Uterus (tissue), 4 donors: Measurements from ENCODE around the gene ZFAND3. TPM values are rescaled to one million over a fixed set of nuclear protein-coding genes. Genes with fewer than 3 reads are reported as not detected.

ENCODE experiments used
- DNase-seq, 2 donors: peaks; one replicate each; pipeline ENCODE4 v3.0.0-alpha.2; 2019 to 2020
- H3K27ac ChIP-seq, 2 donors: fragments of 200-600 bp; sonication (generic); 1 replicate in 1 of 2; 2 replicates in 1 of 2; pipeline ENCODE4 v1.5.1; 2016 to 2018
- H3K27me3 ChIP-seq, 2 donors: fragments of 200-600 bp; sonication (generic); one replicate each; pipeline ENCODE4 v1.5.1; 2018 to 2019; ENCODE audit warnings: control low read depth in 1 of 2
- H3K36me3 ChIP-seq, 2 donors: fragments of 200-600 bp; sonication (generic); one replicate each; pipeline ENCODE4 v1.5.1; 2019; ENCODE audit warnings: control low read depth in 1 of 2
- H3K4me1 ChIP-seq, 2 donors: fragments of 200-600 bp; sonication (generic); one replicate each; pipeline ENCODE4 v1.5.1; 2018 to 2019; ENCODE audit warnings: control low read depth in 1 of 2
- H3K4me3 ChIP-seq, 2 donors: fragments of 200-600 bp; sonication (generic); 1 replicate in 1 of 2; 2 replicates in 1 of 2; pipeline ENCODE4 v1.5.1; 2018 to 2019; ENCODE audit warnings: mild to moderate bottlenecking in 1 of 2
- H3K9me3 ChIP-seq, 2 donors: fragments of 200-600 bp; sonication (generic); one replicate each; pipeline ENCODE4 v1.5.1; 2019; ENCODE audit warnings: control low read depth in 1 of 2
- CTCF ChIP-seq, 4 experiments: fragments of 200-600 bp in 2 of 4; fragments of 450-650 bp in 2 of 4; sonication (generic) in 2 of 4; IDR thresholded peaks; one replicate each; pipeline ENCODE4 v1.5.1; 2016 to 2019; ENCODE audit warnings: antibody characterized with exemption in 4 of 4, mild to moderate bottlenecking in 2 of 4, moderate library complexity in 1 of 4
- POLR2A ChIP-seq, 2 donors: fragments of 450-650 bp; IDR thresholded peaks; one replicate each; pipeline ENCODE4 v1.6.1; 2016; ENCODE audit warnings: antibody characterized with exemption in 2 of 2, mild to moderate bottlenecking in 1 of 2, moderate library complexity in 1 of 2
- intact Hi-C: fragments of 100-400 bp; cut with DNase I; formaldehyde crosslinking; loops from one replicate; pipeline ENCODE4 v1.15.1; 2023; ENCODE audit warnings: low total_unique reads
- total RNA-seq, 4 donors: library from RNA; depleted of rRNA in 3 of 4; stranded (reverse); fragments of >200 nt in 3 of 4; gene quantifications; one replicate each; pipeline versions ENCODE4 v1.1.0 to v1.2.4, GENCODE V29; 2014 to 2023
- donor health status: DM: yes; HTN: yes; CAD: no.

ZFAND3 gene
- total RNA-seq, 4 donors from 2014 or later, result 5.0 to 81.9 (median 54.6) TPM

DNA sequence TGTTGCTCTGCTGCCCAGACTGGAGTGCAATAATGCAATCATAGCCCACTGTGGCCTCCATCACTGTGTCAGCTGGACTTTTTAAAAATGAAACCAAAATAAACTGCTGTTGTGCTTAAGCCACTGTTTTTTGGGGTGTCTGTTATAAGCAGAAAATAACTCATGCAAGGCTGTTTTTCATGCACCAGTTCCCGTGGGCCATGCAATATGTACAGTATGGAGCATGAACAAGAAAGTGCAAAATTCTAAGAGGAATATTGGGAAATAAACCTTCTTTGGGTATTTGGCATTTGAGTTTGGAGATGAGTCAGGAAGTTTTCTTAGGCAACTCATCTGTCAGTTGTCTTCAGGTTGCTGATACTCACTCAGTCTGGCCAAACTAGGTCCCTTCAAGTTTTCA, 14.9 kb upstream of the ZFAND3 start:
- TF ChIP-seq CTCF (IDR thresholded peaks at IDR 0.05) (no peak), POLR2A (IDR thresholded peaks at IDR 0.05) (no peak)
- no peak for DNase-seq
- no peaks in the 10 kb centered on the region for H3K27me3 ChIP-seq
- H3K36me3 ChIP-seq, result no peaks in the 10 kb centered on the region
- intact Hi-C loops, result no loop called here
- H3K4me3 ChIP-seq, result no peak overlapping the region
- no peak overlapping the region for H3K27ac ChIP-seq
- no peaks in the 10 kb centered on the region for H3K4me1 ChIP-seq
- no peaks in the 10 kb centered on the region for H3K9me3 ChIP-seq

- no peak overlapping the region for H3K27ac ChIP-seq
- no peaks in the 10 kb centered on the region for H3K4me1 ChIP-seq
- no peak for DNase-seq
- intact Hi-C loops, result no loop called here
- TF ChIP-seq POLR2A (IDR thresholded peaks at IDR 0.05) (no peak), CTCF (IDR thresholded peaks at IDR 0.05) (no peak)
- no peaks in the 10 kb centered on the region for H3K9me3 ChIP-seq
- no peaks in the 10 kb centered on the region for H3K36me3 ChIP-seq
- no peaks in the 10 kb centered on the region for H3K27me3 ChIP-seq
- no peak overlapping the region for H3K4me3 ChIP-seq
Measured at GRCh38 chr6:37806213-37806612, 13.3 kb upstream of the ZFAND3 start.

DNA sequence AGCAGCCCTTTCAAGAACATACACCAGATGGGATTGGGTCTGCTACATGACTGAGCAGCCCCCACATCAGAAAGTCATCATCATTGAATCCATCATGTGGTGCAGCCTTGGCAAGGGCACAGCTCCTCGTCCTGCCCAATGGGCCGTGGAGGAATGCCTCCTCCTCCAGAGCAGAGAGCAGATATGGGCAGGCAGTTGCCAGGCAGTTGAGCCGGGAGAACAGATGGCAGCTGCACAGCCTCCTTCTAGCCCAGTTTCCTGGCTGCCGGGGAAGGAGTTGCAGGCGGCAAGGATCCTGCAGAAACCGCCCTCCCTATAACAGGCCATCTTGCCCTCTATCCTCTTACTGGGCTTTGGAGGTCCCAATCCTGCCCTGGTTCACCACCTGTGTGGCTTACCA, 11.9 kb upstream of the ZFAND3 start:
- TF ChIP-seq POLR2A (IDR thresholded peaks at IDR 0.05), result no peak
- no peak for TF ChIP-seq CTCF (IDR thresholded peaks at IDR 0.05)
- intact Hi-C loops, result no loop called here
- H3K27ac ChIP-seq, result no peak overlapping the region
- no peaks in the 10 kb centered on the region for H3K4me1 ChIP-seq
- no peaks in the 10 kb centered on the region for H3K36me3 ChIP-seq
- DNase-seq, result no peak
- no peaks in the 10 kb centered on the region for H3K27me3 ChIP-seq
- H3K9me3 ChIP-seq, result no peaks in the 10 kb centered on the region
- no peak overlapping the region for H3K4me3 ChIP-seq

DNA sequence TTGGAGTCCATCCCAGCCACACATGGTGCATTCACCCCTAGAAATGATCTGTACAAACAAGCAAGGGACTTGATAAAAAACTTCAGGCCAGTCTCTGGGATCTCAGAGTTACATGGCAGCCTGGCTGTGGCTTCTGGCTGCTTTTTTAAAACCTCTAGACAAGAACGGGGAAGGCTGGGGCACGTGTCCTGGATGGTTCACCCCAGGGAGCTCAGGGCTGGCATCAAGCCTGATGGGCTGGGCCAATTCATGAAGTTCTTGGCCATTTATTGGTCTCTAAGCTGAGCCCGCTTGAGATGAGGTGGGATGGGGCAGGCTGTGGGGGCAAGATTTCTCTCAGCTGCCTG, 10.4 kb upstream of the ZFAND3 start:
- no peaks in the 10 kb centered on the region for H3K27me3 ChIP-seq
- H3K27ac ChIP-seq, result no peak overlapping the region
- intact Hi-C loops, result no loop called here
- TF ChIP-seq CTCF (IDR thresholded peaks at IDR 0.05) (no peak), POLR2A (IDR thresholded peaks at IDR 0.05) (no peak)
- no peaks in the 10 kb centered on the region for H3K4me1 ChIP-seq
- DNase-seq, result no peak
- H3K4me3 ChIP-seq, result no peak overlapping the region
- H3K9me3 ChIP-seq, result no peaks in the 10 kb centered on the region
- no peaks in the 10 kb centered on the region for H3K36me3 ChIP-seq

- Histone ChIP-seq H3K36me3 (no peaks in the 10 kb centered on the region), H3K9me3 (no peaks in the 10 kb centered on the region), H3K4me1 (no peaks in the 10 kb centered on the region), H3K27ac (no peak overlapping the region), H3K27me3 (no peaks in the 10 kb centered on the region), H3K4me3 (no peak overlapping the region)
- intact Hi-C loops, result no loop called here
- DNase-seq, result no peak
- TF ChIP-seq POLR2A (IDR thresholded peaks at IDR 0.05) (no peak), CTCF (IDR thresholded peaks at IDR 0.05) (no peak)
Measured at GRCh38 chr6:37812841-37813240, 6.7 kb upstream of the ZFAND3 start.
